22Rv1 (cell line): ENCODE measurements around the gene TTLL3.

Experiments used
- H3K27ac ChIP-seq: fragments of 450-650 bp; 2 replicates; pipeline ENCODE4 v1.5.1; 2017
- ZFX ChIP-seq: fragments of 450-650 bp; IDR thresholded peaks from 2 replicates; pipeline ENCODE4 v1.6.1; 2017; ENCODE audit warnings: antibody characterized with exemption, borderline replicate concordance
- TF ChIP-seq, protein P1 (sequence below): fragments of 450-650 bp; IDR thresholded peaks from 2 replicates; pipeline ENCODE4 v1.5.1; 2017; ENCODE audit warnings: mild to moderate bottlenecking

TTLL3 gene

DNA sequence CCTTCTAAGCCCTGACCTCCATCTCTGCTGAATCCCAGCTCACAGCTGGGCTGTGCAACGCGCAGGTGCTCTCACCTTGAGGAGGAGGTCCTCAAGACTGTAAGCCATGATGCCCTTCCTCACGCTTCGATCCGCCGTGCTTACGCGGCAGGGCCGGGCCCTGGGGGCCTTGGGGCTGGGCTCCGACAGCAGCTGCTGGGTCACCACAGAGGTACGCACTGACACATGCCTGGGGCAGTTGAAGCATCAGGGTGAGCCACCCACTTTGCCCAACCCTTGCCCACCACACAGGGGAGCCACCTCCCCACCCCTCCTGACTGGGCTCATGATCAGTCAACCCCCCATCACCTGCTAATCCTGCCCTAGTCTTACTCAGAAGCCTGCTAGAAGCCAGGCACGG is 66.9 kb downstream of the TTLL3 start:
- H3K27ac ChIP-seq, result no peak overlapping the region
- TF ChIP-seq, protein P1, sequence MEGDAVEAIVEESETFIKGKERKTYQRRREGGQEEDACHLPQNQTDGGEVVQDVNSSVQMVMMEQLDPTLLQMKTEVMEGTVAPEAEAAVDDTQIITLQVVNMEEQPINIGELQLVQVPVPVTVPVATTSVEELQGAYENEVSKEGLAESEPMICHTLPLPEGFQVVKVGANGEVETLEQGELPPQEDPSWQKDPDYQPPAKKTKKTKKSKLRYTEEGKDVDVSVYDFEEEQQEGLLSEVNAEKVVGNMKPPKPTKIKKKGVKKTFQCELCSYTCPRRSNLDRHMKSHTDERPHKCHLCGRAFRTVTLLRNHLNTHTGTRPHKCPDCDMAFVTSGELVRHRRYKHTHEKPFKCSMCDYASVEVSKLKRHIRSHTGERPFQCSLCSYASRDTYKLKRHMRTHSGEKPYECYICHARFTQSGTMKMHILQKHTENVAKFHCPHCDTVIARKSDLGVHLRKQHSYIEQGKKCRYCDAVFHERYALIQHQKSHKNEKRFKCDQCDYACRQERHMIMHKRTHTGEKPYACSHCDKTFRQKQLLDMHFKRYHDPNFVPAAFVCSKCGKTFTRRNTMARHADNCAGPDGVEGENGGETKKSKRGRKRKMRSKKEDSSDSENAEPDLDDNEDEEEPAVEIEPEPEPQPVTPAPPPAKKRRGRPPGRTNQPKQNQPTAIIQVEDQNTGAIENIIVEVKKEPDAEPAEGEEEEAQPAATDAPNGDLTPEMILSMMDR, result no peak

- no peak overlapping the region for H3K27ac ChIP-seq
- TF ChIP-seq ZFX, result no peak
- TF ChIP-seq, protein P1, result no peak
Measured at GRCh38 chr3:9878700-9879099, 68.6 kb downstream of the TTLL3 start.

GRCh38 chr3:9879830-9880549 is 69.9 kb downstream of the TTLL3 start, which contains the start of gene CIDEC:
CIDEC (minus strand) TSS chr3:9880253; CDS start chr3:9878486, 1,767 bp downstream.
- no peak within 1 kb of the TSS for H3K27ac ChIP-seq
- TF ChIP-seq, protein P1, result no peak
- no peak for TF ChIP-seq ZFX

DNA sequence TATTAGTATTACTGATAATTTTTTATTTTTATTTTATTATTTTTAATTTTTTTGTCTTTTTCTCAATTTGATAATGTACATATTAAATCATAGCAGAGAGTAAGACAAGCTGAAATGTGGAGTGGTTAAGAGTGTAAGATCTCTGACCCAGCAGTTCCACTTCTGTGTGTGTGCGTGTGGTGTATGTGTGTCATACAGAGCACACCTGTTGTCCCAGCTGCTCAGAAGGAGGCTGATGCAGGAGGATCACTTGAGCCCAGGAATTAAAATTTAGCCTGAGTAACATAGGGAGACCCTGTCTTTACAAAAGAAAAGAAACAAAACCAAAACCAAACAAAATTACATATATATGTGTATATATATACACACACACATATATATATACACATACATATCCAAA is 71.4 kb downstream of the TTLL3 start:
- H3K27ac ChIP-seq, result no peak overlapping the region
- no peak for TF ChIP-seq ZFX
- TF ChIP-seq, protein P1, result no peak

- TF ChIP-seq, protein P1, result no peak
- TF ChIP-seq ZFX, result no peak
- H3K27ac ChIP-seq, result peak overlapping the region; percentile 12; the same call in 1 of the 2 replicates
Measured at GRCh38 chr3:9883706-9884554, 73.9 kb downstream of the TTLL3 start.

DNA sequence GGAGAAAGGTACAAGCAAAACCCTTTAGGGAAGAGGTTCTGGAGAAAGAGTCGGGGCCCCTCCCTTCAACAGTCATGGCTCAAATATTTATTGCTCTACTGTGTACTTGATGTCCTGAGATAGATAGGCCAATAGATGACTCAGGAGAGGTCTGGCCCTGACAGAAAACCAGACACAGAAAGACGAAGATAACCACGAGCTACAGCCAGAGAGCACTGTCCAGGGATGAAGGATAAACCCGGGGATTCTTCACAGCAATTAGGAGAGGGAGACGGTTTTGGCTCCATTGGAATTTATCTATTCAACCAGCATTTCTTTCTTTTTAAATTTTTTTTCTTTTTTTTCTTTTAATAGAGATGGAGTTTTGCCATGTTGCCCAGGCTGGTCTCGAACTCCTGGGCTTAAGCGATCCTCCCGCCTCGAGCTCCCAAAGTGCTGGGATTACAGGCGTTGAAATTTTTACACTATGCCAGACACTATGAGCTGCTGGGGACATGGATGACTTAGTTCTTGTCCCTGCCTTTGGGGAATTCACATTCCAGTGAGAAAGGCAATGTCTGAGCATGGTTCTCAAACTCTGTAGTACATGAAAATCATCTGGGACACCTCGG is 74.6 kb downstream of the TTLL3 start:
- TF ChIP-seq, protein P1, result no peak
- peak overlapping the region; percentile 12; the same call in 1 of the 2 replicates for H3K27ac ChIP-seq
